ENCODE measurements around the gene SSB.

DNA sequence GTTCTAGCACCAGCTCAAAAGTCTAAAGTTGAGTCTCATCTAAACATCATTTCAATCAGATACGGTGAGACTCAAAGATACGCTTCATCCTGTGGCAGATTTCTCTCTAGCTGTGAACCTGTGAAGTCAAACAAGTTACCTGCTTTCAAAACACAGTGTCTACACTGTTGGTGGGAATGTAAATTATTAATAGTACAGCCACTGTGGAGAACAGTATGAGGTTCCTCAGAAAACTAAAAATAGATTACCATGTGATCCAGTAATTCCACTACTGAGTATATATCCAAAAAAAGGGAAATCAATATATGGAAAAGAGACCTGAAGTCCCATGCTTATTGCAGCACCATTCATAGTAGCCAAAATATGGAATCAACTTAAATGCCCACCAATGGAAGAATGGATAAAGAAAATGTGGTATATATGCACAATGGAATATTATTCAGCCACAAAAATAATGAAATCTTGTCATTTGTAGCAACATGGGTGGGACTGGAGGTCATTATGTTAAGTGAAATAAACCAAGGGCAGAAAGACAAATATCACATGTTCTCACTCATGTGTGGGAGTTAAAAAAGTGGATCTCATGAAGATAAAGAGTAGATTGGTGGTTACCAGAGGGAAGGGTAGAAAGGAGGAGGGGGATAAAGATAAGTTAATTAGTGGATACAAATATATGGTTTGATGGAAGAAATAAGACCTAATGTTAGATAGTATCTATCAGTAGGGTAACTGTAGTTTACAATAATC is 40.2 kb downstream of the SSB start:
- TF ChIP-seq EP300 (IDR thresholded peaks at IDR 0.05; ENCODE audit: borderline replicate concordance) (no peak), RAD21 (IDR thresholded peaks at IDR 0.05; ENCODE audit: low read depth) (no peak)
- TF ChIP-seq, protein P1, sequence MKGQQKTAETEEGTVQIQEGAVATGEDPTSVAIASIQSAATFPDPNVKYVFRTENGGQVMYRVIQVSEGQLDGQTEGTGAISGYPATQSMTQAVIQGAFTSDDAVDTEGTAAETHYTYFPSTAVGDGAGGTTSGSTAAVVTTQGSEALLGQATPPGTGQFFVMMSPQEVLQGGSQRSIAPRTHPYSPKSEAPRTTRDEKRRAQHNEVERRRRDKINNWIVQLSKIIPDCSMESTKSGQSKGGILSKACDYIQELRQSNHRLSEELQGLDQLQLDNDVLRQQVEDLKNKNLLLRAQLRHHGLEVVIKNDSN (IDR thresholded peaks at IDR 0.05): no peak
